Sigmoid colon (tissue), 4 donors: ENCODE data around the gene VPS13A.

Source experiments
- EP300 ChIP-seq, 4 donors: sonication (generic); formaldehyde crosslinking; IDR thresholded peaks; one replicate each; pipeline ENCODE4 v1.6.1; 2017; ENCODE audit warnings: antibody characterized with exemption in 4 of 4
- TF ChIP-seq, protein P1 (sequence below), 4 experiments: fragments of 450-650 bp in 3 of 4; fragments of 200-600 bp in 1 of 4; IDR thresholded peaks; one replicate each; pipeline ENCODE4 v1.5.1; 2016 to 2019; ENCODE audit warnings: antibody characterized with exemption in 4 of 4, mild to moderate bottlenecking in 3 of 4, moderate library complexity in 2 of 4

GRCh38 chr9:77456829-77457437 lies 279.6 kb downstream of the VPS13A start:
- no peak for TF ChIP-seq EP300 (IDR thresholded peaks at IDR 0.05)
- TF ChIP-seq, protein P1, sequence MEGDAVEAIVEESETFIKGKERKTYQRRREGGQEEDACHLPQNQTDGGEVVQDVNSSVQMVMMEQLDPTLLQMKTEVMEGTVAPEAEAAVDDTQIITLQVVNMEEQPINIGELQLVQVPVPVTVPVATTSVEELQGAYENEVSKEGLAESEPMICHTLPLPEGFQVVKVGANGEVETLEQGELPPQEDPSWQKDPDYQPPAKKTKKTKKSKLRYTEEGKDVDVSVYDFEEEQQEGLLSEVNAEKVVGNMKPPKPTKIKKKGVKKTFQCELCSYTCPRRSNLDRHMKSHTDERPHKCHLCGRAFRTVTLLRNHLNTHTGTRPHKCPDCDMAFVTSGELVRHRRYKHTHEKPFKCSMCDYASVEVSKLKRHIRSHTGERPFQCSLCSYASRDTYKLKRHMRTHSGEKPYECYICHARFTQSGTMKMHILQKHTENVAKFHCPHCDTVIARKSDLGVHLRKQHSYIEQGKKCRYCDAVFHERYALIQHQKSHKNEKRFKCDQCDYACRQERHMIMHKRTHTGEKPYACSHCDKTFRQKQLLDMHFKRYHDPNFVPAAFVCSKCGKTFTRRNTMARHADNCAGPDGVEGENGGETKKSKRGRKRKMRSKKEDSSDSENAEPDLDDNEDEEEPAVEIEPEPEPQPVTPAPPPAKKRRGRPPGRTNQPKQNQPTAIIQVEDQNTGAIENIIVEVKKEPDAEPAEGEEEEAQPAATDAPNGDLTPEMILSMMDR (IDR thresholded peaks at IDR 0.05) = peak; percentile 55 to 91 (median 81)
